HT1080 (cell line): ENCODE data around the gene GNG14. TPM values are rescaled to one million over a fixed set of nuclear protein-coding genes. Genes with fewer than 3 reads are reported as not detected.
"Not testable (repeated sequence)": the region's sequence is repeated elsewhere in the genome, so short reads cannot be mapped to it uniquely, and the experiment has no call there.

ENCODE experiments used
- DNase-seq: peaks from one replicate; pipeline ENCODE4 v3.0.0-alpha.2; 2015; ENCODE audit warnings: low read depth
- small RNA-seq: library from RNA; depleted of rRNA; stranded (forward); fragments of <200 nt; gene quantifications from one replicate; pipeline ENCODE3, GENCODE V24; 2014
- total RNA-seq: library from RNA; depleted of rRNA; stranded (reverse); fragments of >200 nt; shearing (Covaris generic); gene quantifications from 2 replicates; pipeline ENCODE4 v1.2.3, GENCODE V29; 2014; rRNA removed

The GNG14 gene
- total RNA-seq, 1 experiment from 2014 or later: not detected

DNA sequence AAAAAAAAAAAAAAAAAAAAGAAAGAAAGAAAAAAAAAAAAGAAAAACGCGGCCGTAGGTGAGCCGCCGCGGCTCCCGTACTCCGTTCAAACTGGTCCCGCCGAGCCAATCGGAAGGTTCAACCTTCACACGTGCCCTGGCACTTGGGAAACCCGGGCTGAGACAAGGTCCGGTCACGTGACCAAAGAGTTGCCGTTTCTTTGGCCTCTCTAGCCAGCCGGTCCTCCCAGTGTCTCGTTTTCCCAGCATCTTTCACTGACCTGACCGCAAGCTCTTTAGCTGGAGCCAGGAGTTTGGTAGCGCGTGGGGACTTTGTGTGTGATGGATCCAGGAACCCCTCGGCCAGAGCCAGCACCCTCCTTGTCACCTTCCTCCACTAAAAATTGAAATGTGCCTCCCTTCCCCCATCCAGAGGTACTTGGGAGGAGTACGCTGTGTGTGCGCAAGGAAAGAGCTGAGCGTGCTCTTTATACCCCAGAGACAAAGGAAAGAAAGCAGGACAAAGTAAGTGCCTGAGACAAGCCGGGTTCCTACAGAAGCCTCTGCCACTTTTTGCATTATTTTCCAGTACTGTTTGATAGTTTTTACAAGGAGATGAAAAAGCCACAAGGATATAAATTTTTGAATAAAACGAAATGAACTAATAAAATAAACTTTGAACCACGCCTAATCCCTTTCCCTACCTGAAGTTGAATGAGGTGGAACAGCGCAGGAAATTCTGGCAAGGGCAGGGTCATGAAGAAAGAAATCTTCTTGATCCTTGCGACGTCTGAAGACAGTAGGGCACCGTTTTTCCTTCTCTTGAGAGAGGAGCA lies 35.0 kb downstream of the GNG14 start:
- DNase-seq: peak; percentile 97

DNA sequence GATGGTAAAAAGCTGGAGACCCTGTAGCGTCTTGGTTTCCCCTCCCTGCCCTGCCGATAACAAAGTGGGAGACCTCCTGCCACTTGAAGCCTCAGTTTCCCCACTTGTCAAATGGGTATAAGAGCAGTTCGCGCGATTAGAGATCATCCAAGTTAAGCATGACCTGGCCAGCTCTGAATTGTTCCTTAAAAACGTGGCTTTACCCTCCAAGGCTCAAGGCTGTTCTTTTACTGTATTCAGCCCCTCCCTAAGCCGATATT lies 35.5 kb downstream of the GNG14 start:
- DNase-seq: no peak

DNA sequence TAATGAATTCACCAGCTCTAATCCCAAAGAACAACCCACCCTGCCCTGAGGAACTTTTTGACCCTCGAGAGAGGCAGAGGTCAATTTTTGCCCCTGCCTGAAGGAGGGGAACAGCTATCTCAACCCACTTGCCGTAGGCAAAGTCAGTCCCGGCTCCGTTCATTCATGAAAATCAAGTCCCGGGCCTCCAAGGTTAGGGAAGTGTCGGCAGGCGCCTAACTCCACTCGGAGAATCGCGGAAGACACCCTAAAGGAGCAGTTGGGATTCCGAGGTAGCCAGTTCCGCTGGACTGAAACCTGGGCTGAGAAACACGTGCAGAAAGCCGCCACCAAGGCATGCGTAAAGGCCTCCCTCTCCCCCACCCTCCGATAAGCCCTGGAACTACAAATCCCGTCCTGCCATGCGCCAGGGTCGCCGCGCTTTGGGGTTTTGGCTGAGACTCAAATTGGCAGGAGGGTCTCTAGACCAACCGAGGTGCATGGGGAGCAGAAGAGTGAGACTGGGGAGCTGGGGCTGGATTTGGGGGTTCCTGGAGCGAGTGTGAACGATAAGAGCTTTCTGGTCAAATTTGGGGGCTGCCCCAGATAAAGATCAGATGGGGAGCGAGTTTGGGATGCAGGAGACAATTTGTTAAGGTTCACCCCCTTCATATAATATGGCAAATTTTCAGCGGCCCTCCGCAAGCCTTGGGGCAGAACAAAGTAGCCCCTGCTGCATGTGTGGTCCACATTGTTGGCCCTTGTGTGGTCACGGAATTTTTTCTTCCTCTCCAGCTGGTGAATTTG lies 36.0 kb downstream of the GNG14 start, which contains the start of gene TNPO2:
Gene TNPO2, minus strand, starts transcription at position 292 of the 786 bp plus-strand sequence. CDS start 2,955 bp downstream, outside the sequence.
- no peak for DNase-seq

DNA sequence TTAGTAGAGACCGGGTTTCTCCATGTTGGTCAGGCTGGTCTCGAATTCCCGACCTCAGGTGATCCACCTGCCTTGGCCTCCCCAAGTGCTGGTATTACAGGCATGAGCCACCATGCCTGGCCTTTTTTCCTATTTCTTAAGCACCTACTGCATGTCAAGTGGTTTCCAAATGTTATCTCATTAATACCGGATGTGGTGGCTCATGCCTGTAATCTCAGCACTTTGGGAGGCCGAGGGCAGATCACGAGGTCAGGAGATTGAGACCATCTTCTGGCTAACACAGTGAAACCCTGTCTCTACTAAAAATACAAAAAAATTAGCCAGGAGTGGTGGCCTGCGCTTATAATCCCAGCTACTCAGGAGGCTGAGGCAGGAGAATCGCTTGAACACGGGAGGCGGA lies 37.8 kb downstream of the GNG14 start:
- DNase-seq: not testable (repeated sequence)

GRCh38 chr19:12726988-12727316 lies 39.2 kb downstream of the GNG14 start:
- no peak for DNase-seq

GRCh38 chr19:12727745-12728433 lies 40.1 kb downstream of the GNG14 start:
- no peak for DNase-seq

DNA sequence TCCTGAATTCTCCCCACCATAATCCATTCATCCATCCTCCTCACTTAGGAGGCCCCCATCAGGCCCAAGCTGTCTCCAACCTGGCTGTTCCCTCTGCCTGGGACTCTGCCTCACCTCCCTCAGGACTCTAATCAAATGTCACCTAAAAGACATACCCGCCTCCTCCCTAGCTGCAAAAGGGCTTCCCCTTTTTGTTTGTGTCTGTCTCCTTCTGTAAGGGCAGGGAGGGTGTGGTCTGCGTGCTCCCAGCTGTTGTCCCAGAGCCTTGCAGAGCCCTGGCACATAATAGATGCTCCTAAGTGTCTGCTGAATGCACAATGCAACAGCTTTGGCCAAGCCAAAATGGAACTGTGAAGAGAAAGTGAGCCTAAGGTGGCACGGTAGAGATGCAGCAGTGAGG lies 42.3 kb downstream of the GNG14 start:
- no peak for DNase-seq

DNA sequence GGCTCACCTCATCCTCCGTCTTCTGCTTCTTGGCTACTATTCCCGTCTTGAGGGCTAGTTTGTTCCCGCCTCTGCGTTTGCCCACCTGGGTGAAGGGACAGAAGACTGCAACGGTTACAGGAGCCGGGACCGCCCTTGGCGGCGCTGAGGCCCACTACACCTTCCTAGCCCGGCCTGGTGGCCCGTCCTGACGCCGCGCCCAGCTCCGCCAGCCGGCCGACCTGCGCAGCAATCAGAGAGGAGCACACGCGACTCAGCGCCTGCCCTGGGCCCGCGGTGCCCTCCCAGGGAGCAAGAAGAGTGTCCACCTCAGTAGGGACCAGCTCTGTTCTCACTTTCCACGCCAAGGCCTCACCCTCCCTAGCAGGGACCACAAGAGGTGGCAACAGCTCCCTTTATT lies 43.5 kb downstream of the GNG14 start:
- no peak for DNase-seq

DNA sequence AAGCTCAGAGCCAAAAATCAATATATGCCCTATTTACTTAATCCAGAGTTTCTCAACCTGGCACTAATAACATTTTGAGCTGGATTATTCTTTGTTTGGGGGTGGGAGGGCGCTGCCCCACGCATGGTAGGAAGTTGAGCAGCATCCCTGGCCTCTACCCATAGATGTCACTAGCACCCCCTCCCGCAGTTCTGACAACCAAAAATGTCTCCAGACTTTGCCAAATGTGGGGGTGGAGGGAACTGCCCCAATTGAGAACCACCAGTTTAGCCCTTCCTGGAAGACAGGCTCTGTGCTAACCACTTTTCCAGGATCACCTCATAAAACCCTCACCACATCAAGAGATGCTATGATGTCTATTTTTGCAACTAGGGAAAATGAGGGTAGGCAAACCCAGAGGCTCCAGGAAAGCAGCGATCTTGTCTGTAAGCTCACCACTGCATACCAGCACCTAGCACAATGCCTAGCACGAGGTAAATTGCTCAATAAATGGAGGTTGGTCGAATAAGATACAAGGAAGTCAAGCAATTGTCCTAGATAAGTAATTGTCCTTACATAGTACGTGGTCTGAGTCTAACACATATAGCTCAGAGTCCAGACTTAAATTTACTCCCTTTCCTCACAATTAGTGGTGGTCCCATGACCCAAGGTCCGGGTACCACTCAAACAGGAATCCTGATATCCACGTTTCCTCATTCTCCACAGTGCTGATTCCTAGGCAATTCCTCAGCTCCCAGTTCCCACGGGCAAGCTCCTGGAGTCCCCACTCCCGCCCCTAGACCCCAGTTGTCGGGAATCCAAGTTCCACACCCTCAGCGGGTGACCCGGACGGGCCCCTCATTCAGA lies 45.8 kb downstream of the GNG14 start:
- peak; percentile 50 for DNase-seq

GRCh38 chr19:12736995-12737834 lies 49.4 kb downstream of the GNG14 start, which contains the start of gene GET3:
Gene GET3, plus strand, starts transcription at chr19:12737497. Its CDS starts 9 bp downstream, at chr19:12737506.
- peak; percentile 100 for DNase-seq

DNA sequence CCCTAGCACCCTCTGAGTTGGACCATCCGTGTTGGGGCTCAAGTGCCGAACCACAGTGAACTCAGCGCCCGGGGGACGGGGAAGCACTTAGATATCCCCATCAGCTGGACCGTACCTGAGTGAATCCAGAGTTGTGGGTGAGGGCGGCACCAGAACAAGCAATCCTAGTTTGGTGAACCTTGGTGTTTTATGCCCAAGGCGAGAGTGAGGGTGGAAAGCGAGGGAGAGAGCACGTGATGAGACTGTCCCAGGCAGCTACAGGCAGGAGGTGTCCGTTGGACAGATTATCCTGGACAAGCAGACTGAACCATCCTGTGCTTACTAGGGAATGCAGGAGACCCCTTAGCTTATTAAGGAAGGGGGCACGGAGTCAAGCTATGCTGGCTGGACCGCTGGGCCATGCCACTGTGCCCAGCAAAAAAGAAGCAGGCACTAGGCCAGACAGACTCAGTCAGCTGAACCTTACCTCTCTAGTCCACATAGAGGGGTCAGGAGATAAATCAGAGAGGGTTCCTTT lies 50.1 kb downstream of the GNG14 start:
- DNase-seq: no peak

Small RNA genes lying within 50 kb of the gene (small RNA-seq; reads per million reads assigned to genes)
- gene SNORD41: 117 reads per million, percentile 96 among the genes with 10 or more reads in this experiment

Other genes starting within 250 kb of the GNG14 start
- 1.4 and 2.0 TPM in 2 replicates for gene ZNF443, start 247.0 kb upstream of the GNG14 start, total RNA-seq
- not detected in 2 replicates for gene ZNF709, start 203.2 kb upstream of the GNG14 start, total RNA-seq
- gene ZNF564, start 136.5 kb upstream of the GNG14 start, total RNA-seq: 1.8 and 1.9 TPM in 2 replicates
- 3.4 and 7.0 TPM in 2 replicates for gene ZNF490, start 77.2 kb upstream of the GNG14 start, total RNA-seq
- gene ZNF791, start 77.1 kb upstream of the GNG14 start, total RNA-seq: 19.9 and 20.5 TPM in 2 replicates
- 31.2 and 38.5 TPM in 2 replicates for gene MAN2B1, start 21.3 kb upstream of the GNG14 start, total RNA-seq
- 12.5 and 18.2 TPM in 2 replicates for gene WDR83, start 21.2 kb upstream of the GNG14 start, total RNA-seq
- 90.0 and 103 TPM in 2 replicates for gene DHPS, start 6.1 kb upstream of the GNG14 start, total RNA-seq
- 14.0 and 22.2 TPM in 2 replicates for gene FBXW9, start 8.6 kb downstream of the GNG14 start, total RNA-seq
- 11.8 and 19.1 TPM in 2 replicates for gene TNPO2, start 35.9 kb downstream of the GNG14 start, total RNA-seq
- gene TRIR, start 46.7 kb downstream of the GNG14 start, total RNA-seq: 290 and 342 TPM in 2 replicates
- gene GET3, start 49.5 kb downstream of the GNG14 start, total RNA-seq: 138 and 140 TPM in 2 replicates
- gene BEST2, start 63.8 kb downstream of the GNG14 start, total RNA-seq: not detected in 2 replicates
- 4.7 and 6.9 TPM in 2 replicates for gene HOOK2, start 87.6 kb downstream of the GNG14 start, total RNA-seq
- gene JUNB, start 103.5 kb downstream of the GNG14 start, total RNA-seq: 33.9 and 38.1 TPM in 2 replicates
- gene PRDX2, start 113.8 kb downstream of the GNG14 start, total RNA-seq: 88.6 and 94.3 TPM in 2 replicates
- not detected in 2 replicates for gene THSD8, start 114.1 kb downstream of the GNG14 start, total RNA-seq
- gene RNASEH2A, start 118.6 kb downstream of the GNG14 start, total RNA-seq: 52.9 and 68.6 TPM in 2 replicates
- gene RTBDN, start 146.6 kb downstream of the GNG14 start, total RNA-seq: not detected in 2 replicates
- 1.9 and 3.2 TPM in 2 replicates for gene MAST1, start 150.5 kb downstream of the GNG14 start, total RNA-seq
- gene DNASE2, start 193.5 kb downstream of the GNG14 start, total RNA-seq: 0.70 and 0.74 TPM in 2 replicates
- gene KLF1, start 199.2 kb downstream of the GNG14 start, total RNA-seq: not detected in 2 replicates
- 29.0 and 29.7 TPM in 2 replicates for gene GCDH, start 203.2 kb downstream of the GNG14 start, total RNA-seq
- 0.24 TPM in 1 of 2 replicates, not detected in the other for gene SYCE2, start 231.3 kb downstream of the GNG14 start, total RNA-seq
- 192 and 239 TPM in 2 replicates for gene FARSA, start 245.7 kb downstream of the GNG14 start, total RNA-seq